Activated T-helper 17 cell treated with anti-CD3 and anti-CD28 coated beads, Interleukin-2, amount 50 U/mL, for 72 hours (primary cell): ENCODE data around the gene CTBP2. TPM values are rescaled to one million over a fixed set of nuclear protein-coding genes. Genes with fewer than 3 reads are reported as not detected.

ENCODE experiments used
- ATAC-seq: fragments of 150-1000 bp; cut with Tn5 transposase; replicated peaks from 2 replicates; pipeline ENCODE4 v1.10.0; 2021; ENCODE audit warnings: mild to moderate bottlenecking, moderate library complexity
- H3K27ac Mint-ChIP-seq: one replicate; pipeline ENCODE4 v1.8.0; 2022; ENCODE audit warnings: mixed read lengths
- H3K27me3 Mint-ChIP-seq: one replicate; pipeline ENCODE4 v1.8.0; 2022; ENCODE audit warnings: mixed read lengths
- H3K36me3 Mint-ChIP-seq: one replicate; pipeline ENCODE4 v1.8.0; 2022; ENCODE audit warnings: low read depth, mild to moderate bottlenecking, mixed read lengths
- H3K4me1 Mint-ChIP-seq: one replicate; pipeline ENCODE4 v1.8.0; 2022; ENCODE audit warnings: mixed read lengths
- H3K4me3 Mint-ChIP-seq: one replicate; pipeline ENCODE4 v1.8.0; 2022; ENCODE audit warnings: mild to moderate bottlenecking, mixed read lengths
- H3K9me3 Mint-ChIP-seq: one replicate; pipeline ENCODE4 v1.8.0; 2022; ENCODE audit warnings: mixed read lengths
- total RNA-seq, 2 donors: library from RNA; stranded (reverse); gene quantifications; one replicate each; pipeline ENCODE4 v1.2.3, GENCODE V29; 2022

The CTBP2 gene
- total RNA-seq, 2 donors from 2014 or later = 0.74 to 1.1 TPM

- Mint-ChIP-seq H3K4me3 (no peak overlapping the region), H3K9me3 (no peaks in the 10 kb centered on the region), H3K27ac (no peak overlapping the region), H3K27me3 (peaks cover 6% of the 10 kb centered on the region), H3K4me1 (no peaks in the 10 kb centered on the region), H3K36me3 (no peaks in the 10 kb centered on the region)
- no peak for ATAC-seq
These were observed 65.1 kb downstream of the CTBP2 start for GRCh38 chr10:125095228-125095627.

GRCh38 chr10:125094806-125095205 lies 65.6 kb downstream of the CTBP2 start:
- no peak for ATAC-seq
- Mint-ChIP-seq H3K36me3 (no peaks in the 10 kb centered on the region), H3K27me3 (peaks cover 1% of the 10 kb centered on the region), H3K27ac (no peak overlapping the region), H3K9me3 (no peaks in the 10 kb centered on the region), H3K4me3 (no peak overlapping the region), H3K4me1 (no peaks in the 10 kb centered on the region)

GRCh38 chr10:125093974-125094705 lies 66.2 kb downstream of the CTBP2 start:
- H3K4me1 Mint-ChIP-seq = no peaks in the 10 kb centered on the region
- no peaks in the 10 kb centered on the region for H3K9me3 Mint-ChIP-seq
- no peak overlapping the region for H3K27ac Mint-ChIP-seq
- no peaks in the 10 kb centered on the region for H3K36me3 Mint-ChIP-seq
- no peaks in the 10 kb centered on the region for H3K27me3 Mint-ChIP-seq
- no peak for ATAC-seq
- no peak overlapping the region for H3K4me3 Mint-ChIP-seq

- Mint-ChIP-seq H3K36me3 (no peaks in the 10 kb centered on the region), H3K27ac (no peak overlapping the region), H3K9me3 (no peaks in the 10 kb centered on the region), H3K4me1 (no peaks in the 10 kb centered on the region), H3K4me3 (no peak overlapping the region), H3K27me3 (peaks cover 4% of the 10 kb centered on the region)
- ATAC-seq = no peak
These were observed 67.0 kb downstream of the CTBP2 start for GRCh38 chr10:125093199-125093973.

GRCh38 chr10:125092564-125093031 lies 67.8 kb downstream of the CTBP2 start:
- Mint-ChIP-seq H3K27me3 (peaks cover 8% of the 10 kb centered on the region), H3K4me1 (no peaks in the 10 kb centered on the region), H3K36me3 (no peaks in the 10 kb centered on the region), H3K4me3 (no peak overlapping the region), H3K27ac (no peak overlapping the region), H3K9me3 (no peaks in the 10 kb centered on the region)
- ATAC-seq = no peak

- H3K4me3 Mint-ChIP-seq = no peak overlapping the region
- H3K4me1 Mint-ChIP-seq = no peaks in the 10 kb centered on the region
These were observed 68.5 kb downstream of the CTBP2 start for GRCh38 chr10:125091891-125092290.

GRCh38 chr10:125089469-125089868 lies 70.9 kb downstream of the CTBP2 start:
- no peak overlapping the region for H3K4me3 Mint-ChIP-seq
- H3K4me1 Mint-ChIP-seq = no peaks in the 10 kb centered on the region
- no peak overlapping the region for H3K27ac Mint-ChIP-seq
- H3K9me3 Mint-ChIP-seq = no peaks in the 10 kb centered on the region
- no peak for ATAC-seq
- H3K27me3 Mint-ChIP-seq = peaks cover 11% of the 10 kb centered on the region
- H3K36me3 Mint-ChIP-seq = no peaks in the 10 kb centered on the region

More at GRCh38 chr10:125091891-125092290, 68.5 kb downstream of the CTBP2 start:
- H3K27ac Mint-ChIP-seq = no peak overlapping the region
- peaks cover 8% of the 10 kb centered on the region for H3K27me3 Mint-ChIP-seq
- no peaks in the 10 kb centered on the region for H3K9me3 Mint-ChIP-seq
- no peak for ATAC-seq
- no peaks in the 10 kb centered on the region for H3K36me3 Mint-ChIP-seq

- Mint-ChIP-seq H3K27ac (no peak overlapping the region), H3K9me3 (no peaks in the 10 kb centered on the region), H3K27me3 (peaks cover 11% of the 10 kb centered on the region), H3K4me3 (no peak overlapping the region), H3K4me1 (no peaks in the 10 kb centered on the region), H3K36me3 (no peaks in the 10 kb centered on the region)
- no peak for ATAC-seq
These were observed 72.5 kb downstream of the CTBP2 start for GRCh38 chr10:125087897-125088215.

- Mint-ChIP-seq H3K4me1 (no peaks in the 10 kb centered on the region), H3K36me3 (no peaks in the 10 kb centered on the region), H3K27ac (no peak overlapping the region), H3K27me3 (peaks cover 11% of the 10 kb centered on the region), H3K9me3 (no peaks in the 10 kb centered on the region), H3K4me3 (no peak overlapping the region)
- ATAC-seq = no peak
These were observed 73.0 kb downstream of the CTBP2 start for GRCh38 chr10:125087191-125087896.

- no peaks in the 10 kb centered on the region for H3K4me1 Mint-ChIP-seq
- H3K27me3 Mint-ChIP-seq = peaks cover 11% of the 10 kb centered on the region
- ATAC-seq = no peak
- H3K9me3 Mint-ChIP-seq = no peaks in the 10 kb centered on the region
- H3K4me3 Mint-ChIP-seq = no peak overlapping the region
- no peaks in the 10 kb centered on the region for H3K36me3 Mint-ChIP-seq
- no peak overlapping the region for H3K27ac Mint-ChIP-seq
These were observed 73.7 kb downstream of the CTBP2 start for GRCh38 chr10:125086691-125087090.

- Mint-ChIP-seq H3K27me3 (peaks cover 11% of the 10 kb centered on the region), H3K27ac (no peak overlapping the region), H3K9me3 (no peaks in the 10 kb centered on the region), H3K4me1 (no peaks in the 10 kb centered on the region), H3K4me3 (no peak overlapping the region), H3K36me3 (no peaks in the 10 kb centered on the region)
- no peak for ATAC-seq
These were observed 74.9 kb downstream of the CTBP2 start for GRCh38 chr10:125085258-125086054.

- Mint-ChIP-seq H3K4me1 (no peaks in the 10 kb centered on the region), H3K27ac (no peak overlapping the region), H3K9me3 (no peaks in the 10 kb centered on the region), H3K36me3 (no peaks in the 10 kb centered on the region), H3K4me3 (no peak overlapping the region), H3K27me3 (peaks cover 11% of the 10 kb centered on the region)
- no peak for ATAC-seq
These were observed 75.6 kb downstream of the CTBP2 start for GRCh38 chr10:125084614-125085257.

GRCh38 chr10:125084191-125084613 lies 76.2 kb downstream of the CTBP2 start:
- no peaks in the 10 kb centered on the region for H3K9me3 Mint-ChIP-seq
- H3K4me1 Mint-ChIP-seq = no peaks in the 10 kb centered on the region
- no peaks in the 10 kb centered on the region for H3K36me3 Mint-ChIP-seq
- no peak overlapping the region for H3K4me3 Mint-ChIP-seq
- H3K27ac Mint-ChIP-seq = no peak overlapping the region
- ATAC-seq = no peak
- peaks cover 11% of the 10 kb centered on the region for H3K27me3 Mint-ChIP-seq

- Mint-ChIP-seq H3K9me3 (no peaks in the 10 kb centered on the region), H3K4me1 (no peaks in the 10 kb centered on the region), H3K27ac (no peak overlapping the region), H3K36me3 (no peaks in the 10 kb centered on the region), H3K4me3 (no peak overlapping the region), H3K27me3 (peaks cover 8% of the 10 kb centered on the region)
- no peak for ATAC-seq
These were observed 76.8 kb downstream of the CTBP2 start for GRCh38 chr10:125083576-125083920.
